Measurements from ENCODE around the gene ENDOD1. TPM values are rescaled to one million over a fixed set of nuclear protein-coding genes. Genes with fewer than 3 reads are reported as not detected.
A peak's percentile ranks its signal among the peaks of the same experiment; 100 is the strongest.
"Not testable (repeated sequence)": the region's sequence is repeated elsewhere in the genome, so short reads cannot be mapped to it uniquely, and the experiment has no call there.

ENDOD1 gene
- total RNA-seq, 1 donor from 2014 or later = 13.3 TPM

- DNase-seq (ENCODE audit: low spot score) = no peak
- intact Hi-C loops (cut with DNase I) = loop anchor here (10.0 kb wide), 1 partner anchor 510 kb away; no protein-coding TSS in a partner anchor
Measured at GRCh38 chr11:95135155-95135554, 45.5 kb downstream of the ENDOD1 start.

- no peak for DNase-seq (ENCODE audit: low spot score)
Measured at GRCh38 chr11:95135880-95136279, 46.2 kb downstream of the ENDOD1 start.

GRCh38 chr11:95136747-95137146 lies 47.1 kb downstream of the ENDOD1 start:
- not testable (repeated sequence) for DNase-seq (ENCODE audit: low spot score)
- intact Hi-C loops (cut with DNase I) = loop anchor here (10.0 kb wide), 1 partner anchor 512 kb away; no protein-coding TSS in a partner anchor

More at GRCh38 chr11:95135880-95136279, 46.2 kb downstream of the ENDOD1 start:
- intact Hi-C loops (cut with DNase I) = loop anchor here (10.0 kb wide), 1 partner anchor 511 kb away; no protein-coding TSS in a partner anchor

- intact Hi-C loops (cut with DNase I) = loop anchor here (10.0 kb wide), 1 partner anchor 512 kb away; no protein-coding TSS in a partner anchor
- no peak for DNase-seq (ENCODE audit: low spot score)
Measured at GRCh38 chr11:95137299-95137698, 47.7 kb downstream of the ENDOD1 start.

- intact Hi-C loops (cut with DNase I) = loop anchor here (10.0 kb wide), 1 partner anchor 514 kb away; no protein-coding TSS in a partner anchor
- no peak for DNase-seq (ENCODE audit: low spot score)
Measured at GRCh38 chr11:95138448-95138847, 48.8 kb downstream of the ENDOD1 start.

GRCh38 chr11:95140397-95141033 lies 50.9 kb downstream of the ENDOD1 start:
- intact Hi-C loops (cut with DNase I) = loop anchor here (10.0 kb wide), 1 partner anchor 166 kb away; the partner anchor contains the start of genes CWC15 and KDM4D
- DNase-seq (ENCODE audit: low spot score) = no peak

- no peak for DNase-seq (ENCODE audit: low spot score)
- intact Hi-C loops (cut with DNase I) = loop anchor here (10.0 kb wide), 1 partner anchor 168 kb away; the partner anchor contains the start of genes CWC15 and KDM4D
Measured at GRCh38 chr11:95142431-95142830, 52.8 kb downstream of the ENDOD1 start.

- DNase-seq (ENCODE audit: low spot score) = no peak
Measured at GRCh38 chr11:95143106-95143681, 53.5 kb downstream of the ENDOD1 start.

GRCh38 chr11:95144313-95145235 lies 54.9 kb downstream of the ENDOD1 start:
- intact Hi-C loops (cut with DNase I) = loop anchor here (10.0 kb wide), 1 partner anchor 170 kb away; the partner anchor contains the start of genes CWC15 and KDM4D
- no peak for DNase-seq (ENCODE audit: low spot score)

More at GRCh38 chr11:95143106-95143681, 53.5 kb downstream of the ENDOD1 start:
- intact Hi-C loops (cut with DNase I) = loop anchor here (10.0 kb wide), 1 partner anchor 168 kb away; the partner anchor contains the start of genes CWC15 and KDM4D

GRCh38 chr11:95145430-95146060 lies 55.9 kb downstream of the ENDOD1 start:
- intact Hi-C loops (cut with DNase I) = loop anchor here (10.0 kb wide), 1 partner anchor 171 kb away; the partner anchor contains the start of genes CWC15 and KDM4D
- no peak for DNase-seq (ENCODE audit: low spot score)

- no peak for DNase-seq (ENCODE audit: low spot score)
- intact Hi-C loops (cut with DNase I) = loop anchor here (10.0 kb wide), 1 partner anchor 173 kb away; the partner anchor contains the start of genes CWC15 and KDM4D
Measured at GRCh38 chr11:95147364-95147905, 57.8 kb downstream of the ENDOD1 start.

GRCh38 chr11:95148406-95148805 lies 58.8 kb downstream of the ENDOD1 start:
- intact Hi-C loops (cut with DNase I) = loop anchor here (10.0 kb wide), 1 partner anchor 174 kb away; the partner anchor contains the start of genes CWC15 and KDM4D
- no peak for DNase-seq (ENCODE audit: low spot score)

- intact Hi-C loops (cut with DNase I) = loop anchor here (10.0 kb wide), 1 partner anchor 174 kb away; the partner anchor contains the start of genes CWC15 and KDM4D
Measured at GRCh38 chr11:95148938-95149337, 59.3 kb downstream of the ENDOD1 start.

GRCh38 chr11:95149651-95150364 lies 60.2 kb downstream of the ENDOD1 start:
- no peak for DNase-seq (ENCODE audit: low spot score)
- intact Hi-C loops (cut with DNase I) = loop anchor here (2.0 to 10.0 kb wide), 4 partner anchors 41 to 175 kb away; partner anchors contain the start of genes CWC15, ENDOD1, KDM4D and SESN3

More at GRCh38 chr11:95148938-95149337, 59.3 kb downstream of the ENDOD1 start:
- DNase-seq (ENCODE audit: low spot score) = no peak

- intact Hi-C loops (cut with DNase I) = loop anchor here (1.0 to 5.0 kb wide), 4 partner anchors 42 to 82 kb away; partner anchors contain the start of genes ENDOD1 and SESN3
Measured at GRCh38 chr11:95150956-95151684, 61.5 kb downstream of the ENDOD1 start.

More at GRCh38 chr11:95150956-95151684, 61.5 kb downstream of the ENDOD1 start:
- DNase-seq (ENCODE audit: low spot score) = peak; percentile 95

Measured in cardiac septum (tissue), 1 donor.